IMR-90 (cell line): ENCODE results near the gene DDX59. TPM values are rescaled to one million over a fixed set of nuclear protein-coding genes. Genes with fewer than 3 reads are reported as not detected.

Experiments used
- ATAC-seq: fragments of 200-7000 bp; cut with Tn5 transposase; 2 replicates; pipeline ENCODE4 v1.9.1; 2020; ENCODE audit warnings: low read depth, mild to moderate bottlenecking, moderate library complexity
- BruUV-seq: library from RNA; stranded (reverse); fragments of 400-500 nt; replicated peaks from 2 replicates; lab custom pipeline; 2021; lab: Mats Ljungman, UMichigan
- CTCF ChIA-PET: fragments of 300-600 bp; formaldehyde crosslinking; extraction: SDS; loops from one replicate; lab custom pipeline; 2021; ENCODE audit warnings: antibody characterized with exemption; lab: Yijun Ruan, JAX
- POLR2A ChIA-PET: fragments of 300-600 bp; sonication (Branson Sonifier 250); formaldehyde crosslinking; loops from one replicate; lab custom pipeline; 2022; ENCODE audit warnings: antibody characterized with exemption; ENCODE audit not compliant: unreplicated experiment; lab: Charles Lee
- DNase-seq: peaks from one replicate; pipeline ENCODE4 v3.0.0; 2013
- H2AFZ ChIP-seq: replicated peaks from 2 replicates; pipeline ENCODE3; 2013; ENCODE audit warnings: low read length, mild to moderate bottlenecking; ENCODE audit not compliant: poor library complexity
- H2AK5ac ChIP-seq: 2 replicates; pipeline ENCODE4 v1.6.1; 2013; ENCODE audit warnings: low read depth, low read length, inconsistent platforms
- H2AK9ac ChIP-seq: replicated peaks from 2 replicates; pipeline ENCODE3; 2013; ENCODE audit warnings: mild to moderate bottlenecking, low read depth, low read length, moderate library complexity; ENCODE audit not compliant: poor library complexity
- H2BK120ac ChIP-seq: 2 replicates; pipeline ENCODE4 v1.6.1; 2013; ENCODE audit warnings: low read depth, low read length, inconsistent platforms
- H2BK15ac ChIP-seq: 3 replicates; pipeline ENCODE4 v1.6.1; 2013; ENCODE audit warnings: low read depth, low read length, inconsistent platforms
- H2BK20ac ChIP-seq: 2 replicates; pipeline ENCODE4 v1.6.1; 2013; ENCODE audit warnings: low read depth, mild to moderate bottlenecking, inconsistent platforms, low read length, moderate library complexity
- H2BK5ac ChIP-seq: 2 replicates; pipeline ENCODE4 v1.6.1; 2013; ENCODE audit warnings: mild to moderate bottlenecking, low read depth, low read length, inconsistent platforms; ENCODE audit not compliant: poor library complexity, severe bottlenecking
- H3K14ac ChIP-seq: replicated peaks from 2 replicates; pipeline ENCODE4 v1.6.1; 2013; ENCODE audit warnings: low read depth, low read length, inconsistent platforms
- H3K18ac ChIP-seq: 2 replicates; pipeline ENCODE4 v1.6.1; 2013; ENCODE audit warnings: low read depth, low read length, control low read depth
- H3K23ac ChIP-seq: 2 replicates; pipeline ENCODE4 v1.6.1; 2013; ENCODE audit warnings: low read depth, low read length, inconsistent platforms
- H3K27ac ChIP-seq: 2 replicates; pipeline ENCODE4 v1.5.1; 2013; ENCODE audit warnings: mild to moderate bottlenecking, control low read depth, low read length; ENCODE audit not compliant: insufficient read depth
- H3K27me3 ChIP-seq: 2 replicates; pipeline ENCODE4 v1.6.1; 2013; ENCODE audit warnings: low read length; ENCODE audit not compliant: control insufficient read depth, insufficient read depth
- H3K36me3 ChIP-seq: 2 replicates; pipeline ENCODE4 v1.6.1; 2013; ENCODE audit warnings: low read length, mixed read lengths; ENCODE audit not compliant: control insufficient read depth, insufficient read depth
- H3K4ac ChIP-seq: 2 replicates; pipeline ENCODE4 v1.6.1; 2013; ENCODE audit warnings: low read depth, low read length, inconsistent platforms
- H3K4me1 ChIP-seq: 2 replicates; pipeline ENCODE4 v1.6.1; 2013; ENCODE audit warnings: low read length, mixed read lengths; ENCODE audit not compliant: control insufficient read depth, insufficient read depth
- H3K4me2 ChIP-seq: 2 replicates; pipeline ENCODE4 v1.6.1; 2013; ENCODE audit warnings: low read depth, mild to moderate bottlenecking, control low read depth, low read length, moderate library complexity
- H3K4me3 ChIP-seq: 2 replicates; pipeline ENCODE4 v1.5.1; 2013; ENCODE audit warnings: low read depth, mild to moderate bottlenecking, control low read depth, low read length, moderate library complexity; ENCODE audit not compliant: insufficient read depth
- H3K56ac ChIP-seq: 2 replicates; pipeline ENCODE4 v1.6.1; 2013; ENCODE audit warnings: low read length, inconsistent platforms; ENCODE audit not compliant: insufficient read depth; ENCODE audit errors: extremely low read depth
- H3K79me1 ChIP-seq, 2 experiments: 2 replicates each; pipeline ENCODE4 v1.6.1; 2013; ENCODE audit warnings: low read length in 2 of 2, inconsistent platforms in 1 of 2, low read depth in 1 of 2
- H3K9ac ChIP-seq: 2 replicates; pipeline ENCODE4 v1.6.1; 2013; ENCODE audit warnings: low read depth, low read length, control low read depth
- H3K9me1 ChIP-seq: 2 replicates; pipeline ENCODE4 v1.6.1; 2013; ENCODE audit warnings: low read length, inconsistent platforms; ENCODE audit not compliant: insufficient read depth
- H3K9me3 ChIP-seq: 2 replicates; pipeline ENCODE4 v1.6.1; 2013; ENCODE audit warnings: low read length; ENCODE audit not compliant: control insufficient read depth, insufficient read depth
- H4K20me1 ChIP-seq: 2 replicates; pipeline ENCODE4 v1.6.1; 2013; ENCODE audit warnings: low read length, inconsistent platforms; ENCODE audit not compliant: insufficient read depth
- H4K5ac ChIP-seq: 2 replicates; pipeline ENCODE4 v1.6.1; 2013; ENCODE audit warnings: mild to moderate bottlenecking, low read depth, low read length, control low read depth
- H4K8ac ChIP-seq, 2 experiments: 2 replicates each; pipeline ENCODE4 v1.6.1; 2013; ENCODE audit warnings: low read depth in 2 of 2, low read length in 2 of 2, control low read depth in 1 of 2, inconsistent platforms in 1 of 2
- H4K91ac ChIP-seq: 2 replicates; pipeline ENCODE4 v1.6.1; 2013; ENCODE audit warnings: low read depth, low read length, inconsistent platforms; ENCODE audit not compliant: insufficient read depth
- BHLHE40 ChIP-seq: fragments of 150-350 bp; IDR thresholded peaks from 2 replicates; pipeline ENCODE4 v1.6.1; 2016; ENCODE audit warnings: mild to moderate bottlenecking, low read depth, low read length
- CEBPB ChIP-seq: IDR thresholded peaks from 2 replicates; pipeline ENCODE4 v1.6.1; 2012; ENCODE audit warnings: low read depth, low read length, improper control_type of control experiment
- CHD1 ChIP-seq: IDR thresholded peaks from 2 replicates; pipeline ENCODE4 v1.6.1; 2012; ENCODE audit warnings: low read depth, low read length, improper control_type of control experiment
- CTCF ChIP-seq: conservative IDR thresholded peaks from 2 replicates; pipeline ENCODE4 v1.5.1; 2012; ENCODE audit warnings: mild to moderate bottlenecking, low read depth, low read length, improper control_type of control experiment
- ELK1 ChIP-seq: fragments of 150-350 bp; IDR thresholded peaks from 2 replicates; pipeline ENCODE4 v1.6.1; 2016; ENCODE audit warnings: low read depth, mild to moderate bottlenecking, low read length, moderate library complexity, borderline replicate concordance
- FOS ChIP-seq: fragments of 150-350 bp; IDR thresholded peaks from 2 replicates; pipeline ENCODE4 v1.6.1; 2016; ENCODE audit warnings: low read depth, low read length
- MAFK ChIP-seq: IDR thresholded peaks from 2 replicates; pipeline ENCODE4 v1.6.1; 2012; ENCODE audit warnings: low read depth, low read length, improper control_type of control experiment
- MAZ ChIP-seq: IDR thresholded peaks from 2 replicates; pipeline ENCODE4 v1.6.1; 2012; ENCODE audit warnings: low read depth, mild to moderate bottlenecking, low read length, improper control_type of control experiment, moderate library complexity, borderline replicate concordance
- MXI1 ChIP-seq: IDR thresholded peaks from 2 replicates; pipeline ENCODE4 v1.6.1; 2012; ENCODE audit warnings: low read depth, mild to moderate bottlenecking, low read length, moderate library complexity, borderline replicate concordance
- NFE2L2 ChIP-seq: fragments of 150-350 bp; IDR thresholded peaks from 2 replicates; pipeline ENCODE4 v1.6.1; 2016; ENCODE audit warnings: low read depth, mild to moderate bottlenecking, low read length
- POLR2A ChIP-seq: IDR thresholded peaks from 2 replicates; pipeline ENCODE4 v1.6.1; 2012; ENCODE audit warnings: mild to moderate bottlenecking, low read depth, low read length
- RAD21 ChIP-seq: IDR thresholded peaks from 2 replicates; pipeline ENCODE4 v1.6.1; 2012; ENCODE audit warnings: low read length, improper control_type of control experiment
- RFX5 ChIP-seq: IDR thresholded peaks from 2 replicates; pipeline ENCODE4 v1.8.0; 2012; ENCODE audit warnings: low read depth, mild to moderate bottlenecking, low read length, moderate library complexity
- SMC3 ChIP-seq: fragments of 150-350 bp; IDR thresholded peaks from 2 replicates; pipeline ENCODE4 v1.6.1; 2016; ENCODE audit warnings: low read depth, mild to moderate bottlenecking, antibody characterized with exemption, low read length, moderate library complexity
- USF2 ChIP-seq: fragments of 150-350 bp; IDR thresholded peaks from 2 replicates; pipeline ENCODE4 v1.6.1; 2017; ENCODE audit warnings: mild to moderate bottlenecking, antibody characterized with exemption, low read length, low read depth
- WGBS, 2 experiments: methylation state at CpG; one replicate each; pipeline versions ENCODE4 v1.1.5 to v1.1.7; 2013; ENCODE audit warnings: missing lambda C conversion rate in 2 of 2; ENCODE audit not compliant: insufficient read length in 1 of 2; ENCODE audit errors: extremely low coverage in 2 of 2; 5-methylcytosine and 5-hydroxymethylcytosine counted together
- dilution Hi-C: fragments of 300-500 bp; cut with HindIII; formaldehyde crosslinking; loops from one replicate; pipeline ENCODE4 v1.14.3; 2018; ENCODE audit warnings: low sequenced_read_pairs; ENCODE audit not compliant: unreplicated experiment
- in situ Hi-C: fragments of 300-500 bp; cut with MboI; formaldehyde crosslinking; loops from 3 replicates; pipeline ENCODE4 v1.14.3; 2019; ENCODE audit warnings: low sequenced_read_pairs, inconsistent platforms, mixed read lengths
- intact Hi-C: fragments of 100-400 bp; cut with micrococcal nuclease; formaldehyde crosslinking; loops from 2 replicates; pipeline ENCODE4 v1.10.0; 2022
- polyA plus RNA-seq, 3 experiments: library from polyadenylated mRNA; depleted of rRNA; stranded (reverse); fragments of >200 nt; gene quantifications; 2 replicates each; pipeline ENCODE4 v1.2.3, GENCODE V29; 2012; ENCODE audit warnings: low replicate concordance in 1 of 3
- total RNA-seq: library from RNA; depleted of rRNA; stranded (reverse); fragments of >200 nt; gene quantifications from 2 replicates; pipeline ENCODE4 v1.2.3, GENCODE V29; 2012

The DDX59 gene
- total and polyA plus RNA-seq, 2 of the 4 experiments (the other 2 are of a cell fraction), result 8.6 to 9.1 TPM

- no peaks in the 10 kb centered on the region for H3K79me1 ChIP-seq
- H3K4me2 ChIP-seq, result no peak overlapping the region
- whole genome bisulfite sequencing, 2 experiments, result 60% methylated on average over 2 of the region's 7 CpGs; no CpG with 5 or more reads in 1 of the 2 experiments
- H3K27me3 ChIP-seq, result no peaks in the 10 kb centered on the region; the same call in 1 of the 2 replicates
- no peaks in the 10 kb centered on the region for H4K20me1 ChIP-seq
- H2BK20ac ChIP-seq, result no peak overlapping the region
- H3K56ac ChIP-seq, result no peak overlapping the region
- no peak overlapping the region for H3K14ac ChIP-seq
- no peak overlapping the region for H2BK120ac ChIP-seq
- in situ Hi-C loops, result loop anchor here (5.0 to 10.0 kb wide), 2 partner anchors 174 to 416 kb away; no protein-coding TSS in a partner anchor
- H4K5ac ChIP-seq, result no peak overlapping the region
- no peak overlapping the region for H2BK15ac ChIP-seq
- H4K8ac ChIP-seq, result no peak overlapping the region
- H2AFZ ChIP-seq, result no peak overlapping the region
- no peaks in the 10 kb centered on the region for H3K9me1 ChIP-seq
- CTCF ChIA-PET, result interaction anchor here (0.6 kb wide), 1 partner anchor 9 kb away, joined by 4 read pairs; no protein-coding TSS in a partner anchor
- H3K23ac ChIP-seq, result no peak overlapping the region
- H3K18ac ChIP-seq, result no peak overlapping the region
- intact Hi-C loops, result loop anchor here (10.0 kb wide), 1 partner anchor 346 kb away; no protein-coding TSS in a partner anchor
- no peak for DNase-seq
- dilution Hi-C loops, result no loop called here
- no peak overlapping the region for H2AK5ac ChIP-seq
- no peak overlapping the region for H3K4ac ChIP-seq
- BruUV-seq, result no TSS peak
- H3K4me1 ChIP-seq, result no peaks in the 10 kb centered on the region; the same call in 1 of the 2 replicates
- H4K91ac ChIP-seq, result no peak overlapping the region
- ATAC-seq, result no peak
- H2AK9ac ChIP-seq, result no peak overlapping the region
- H3K27ac ChIP-seq, result no peak overlapping the region
- no peak overlapping the region for H3K4me3 ChIP-seq
- no peaks in the 10 kb centered on the region for H3K9me3 ChIP-seq
- POLR2A ChIA-PET, result no interaction called here
- H3K9ac ChIP-seq, result no peak overlapping the region
- H3K36me3 ChIP-seq, result no peaks in the 10 kb centered on the region
- no peak overlapping the region for H2BK5ac ChIP-seq
- TF ChIP-seq FOS, result no peak
- TF ChIP-seq SMC3, result no peak
- no peak for TF ChIP-seq MXI1
- no peak for TF ChIP-seq BHLHE40
- no peak for TF ChIP-seq ELK1
- no peak for TF ChIP-seq RFX5
- no peak for TF ChIP-seq POLR2A
- no peak for TF ChIP-seq CEBPB
- TF ChIP-seq RAD21, result no peak
- TF ChIP-seq USF2, result no peak
- TF ChIP-seq CTCF, result no peak
- TF ChIP-seq CHD1, result no peak
- no peak for TF ChIP-seq MAZ
- TF ChIP-seq NFE2L2, result no peak
- TF ChIP-seq MAFK, result no peak
These were observed 41.4 kb downstream of the DDX59 start for GRCh38 chr1:200628223-200628881.
